ENCODE results near the gene BCAP29. TPM values are rescaled to one million over a fixed set of nuclear protein-coding genes. Genes with fewer than 3 reads are reported as not detected.
A peak's percentile ranks its signal among the peaks of the same experiment; 100 is the strongest.

BCAP29 gene
- total RNA-seq, 1 experiment from 2014 or later: 43.2 TPM

GRCh38 chr7:107659666-107660065 lies 79.6 kb downstream of the BCAP29 start:
- Histone ChIP-seq H4K20me1 (ENCODE audit: insufficient read depth) (no peaks in the 10 kb centered on the region), H3K27me3 (ENCODE audit: insufficient read depth, low read length) (no peaks in the 10 kb centered on the region), H3K9ac (ENCODE audit: low read length) (no peak overlapping the region), H3K9me3 (ENCODE audit: control insufficient read depth in 1 of 2, insufficient read depth in 1 of 2, low read depth in 1 of 2, low read length in 2 of 2) (no peaks in the 10 kb centered on the region), H3K79me2 (ENCODE audit: insufficient read depth, low read length) (no peaks in the 10 kb centered on the region), H2AFZ (ENCODE audit: low read depth, low read length, poor library complexity, severe bottlenecking) (no peak overlapping the region), H3K36me3 (ENCODE audit: control insufficient read depth in 1 of 2, insufficient read depth in 2 of 2, low read length in 2 of 2) (no peaks in the 10 kb centered on the region), H3K4me2 (ENCODE audit: low read length) (peak overlapping the region; percentile 22; the same call in 1 of the 2 replicates), H3K4me1 (ENCODE audit: control insufficient read depth in 1 of 2, insufficient read depth in 2 of 2, low read length in 2 of 2) (peaks cover 0 to 16% of the 10 kb centered on the region in 2 experiments; a peak in 2 of 4 replicates), H3K4me3 (replicated peaks in 1 of 2; ENCODE audit: low read depth in 1 of 2, low read length in 2 of 2) (no peak overlapping the region), H3K9me2 (ENCODE audit: insufficient read depth) (no peaks in the 10 kb centered on the region), H3K27ac (ENCODE audit: low read depth, low read length) (no peak overlapping the region)
- DNase-seq (ENCODE audit: low read depth, low spot score) (peak; percentile 52), ATAC-seq (peak; percentile 52; the same call in 1 of the 2 replicates)
- intact Hi-C loops (cut with micrococcal nuclease): no loop called here
- no TSS peak for BruUV-seq (replicated peaks)
- ChIA-PET CTCF (no interaction called here), POLR2A (no interaction called here), RAD21 (ENCODE audit: low non-redundant PET in 1 of 2, low total read pairs in 2 of 2, uncharacterized antibody in 2 of 2, unreplicated experiment in 2 of 2) (no interaction called here)
- no peak for TF ChIP-seq RAD21 (IDR thresholded peaks at IDR 0.05; ENCODE audit: low read depth)
- TF ChIP-seq SRF (IDR thresholded peaks at IDR 0.05; ENCODE audit: low read depth): no peak
- no peak for TF ChIP-seq CBX3 (IDR thresholded peaks at IDR 0.05; ENCODE audit: low read depth)
- TF ChIP-seq, protein P1, sequence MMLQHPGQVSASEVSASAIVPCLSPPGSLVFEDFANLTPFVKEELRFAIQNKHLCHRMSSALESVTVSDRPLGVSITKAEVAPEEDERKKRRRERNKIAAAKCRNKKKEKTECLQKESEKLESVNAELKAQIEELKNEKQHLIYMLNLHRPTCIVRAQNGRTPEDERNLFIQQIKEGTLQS (IDR thresholded peaks at IDR 0.05): no peak
- TF ChIP-seq ZFX (IDR thresholded peaks at IDR 0.05): no peak
- no peak for TF ChIP-seq EGR1 (IDR thresholded peaks at IDR 0.05; ENCODE audit: low read depth)
- no peak for TF ChIP-seq POLR2AphosphoS5 (IDR thresholded peaks at IDR 0.05; ENCODE audit: low read depth, low read length)
- TF ChIP-seq ELF1 (IDR thresholded peaks at IDR 0.05; ENCODE audit: borderline replicate concordance, low read depth): no peak
- TF ChIP-seq SP1 (IDR thresholded peaks at IDR 0.05; ENCODE audit: low read depth): 0 out of 2 replicates have a peak, but pooled peaks have one; percentile 30
- TF ChIP-seq, protein P2, sequence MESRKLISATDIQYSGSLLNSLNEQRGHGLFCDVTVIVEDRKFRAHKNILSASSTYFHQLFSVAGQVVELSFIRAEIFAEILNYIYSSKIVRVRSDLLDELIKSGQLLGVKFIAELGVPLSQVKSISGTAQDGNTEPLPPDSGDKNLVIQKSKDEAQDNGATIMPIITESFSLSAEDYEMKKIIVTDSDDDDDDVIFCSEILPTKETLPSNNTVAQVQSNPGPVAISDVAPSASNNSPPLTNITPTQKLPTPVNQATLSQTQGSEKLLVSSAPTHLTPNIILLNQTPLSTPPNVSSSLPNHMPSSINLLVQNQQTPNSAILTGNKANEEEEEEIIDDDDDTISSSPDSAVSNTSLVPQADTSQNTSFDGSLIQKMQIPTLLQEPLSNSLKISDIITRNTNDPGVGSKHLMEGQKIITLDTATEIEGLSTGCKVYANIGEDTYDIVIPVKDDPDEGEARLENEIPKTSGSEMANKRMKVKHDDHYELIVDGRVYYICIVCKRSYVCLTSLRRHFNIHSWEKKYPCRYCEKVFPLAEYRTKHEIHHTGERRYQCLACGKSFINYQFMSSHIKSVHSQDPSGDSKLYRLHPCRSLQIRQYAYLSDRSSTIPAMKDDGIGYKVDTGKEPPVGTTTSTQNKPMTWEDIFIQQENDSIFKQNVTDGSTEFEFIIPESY (IDR thresholded peaks at IDR 0.05; ENCODE audit: extremely low read depth, insufficient replicate concordance, low read length): no peak
- TF ChIP-seq EZH2 (IDR thresholded peaks at IDR 0.05): no peak
- TF ChIP-seq, protein P3, sequence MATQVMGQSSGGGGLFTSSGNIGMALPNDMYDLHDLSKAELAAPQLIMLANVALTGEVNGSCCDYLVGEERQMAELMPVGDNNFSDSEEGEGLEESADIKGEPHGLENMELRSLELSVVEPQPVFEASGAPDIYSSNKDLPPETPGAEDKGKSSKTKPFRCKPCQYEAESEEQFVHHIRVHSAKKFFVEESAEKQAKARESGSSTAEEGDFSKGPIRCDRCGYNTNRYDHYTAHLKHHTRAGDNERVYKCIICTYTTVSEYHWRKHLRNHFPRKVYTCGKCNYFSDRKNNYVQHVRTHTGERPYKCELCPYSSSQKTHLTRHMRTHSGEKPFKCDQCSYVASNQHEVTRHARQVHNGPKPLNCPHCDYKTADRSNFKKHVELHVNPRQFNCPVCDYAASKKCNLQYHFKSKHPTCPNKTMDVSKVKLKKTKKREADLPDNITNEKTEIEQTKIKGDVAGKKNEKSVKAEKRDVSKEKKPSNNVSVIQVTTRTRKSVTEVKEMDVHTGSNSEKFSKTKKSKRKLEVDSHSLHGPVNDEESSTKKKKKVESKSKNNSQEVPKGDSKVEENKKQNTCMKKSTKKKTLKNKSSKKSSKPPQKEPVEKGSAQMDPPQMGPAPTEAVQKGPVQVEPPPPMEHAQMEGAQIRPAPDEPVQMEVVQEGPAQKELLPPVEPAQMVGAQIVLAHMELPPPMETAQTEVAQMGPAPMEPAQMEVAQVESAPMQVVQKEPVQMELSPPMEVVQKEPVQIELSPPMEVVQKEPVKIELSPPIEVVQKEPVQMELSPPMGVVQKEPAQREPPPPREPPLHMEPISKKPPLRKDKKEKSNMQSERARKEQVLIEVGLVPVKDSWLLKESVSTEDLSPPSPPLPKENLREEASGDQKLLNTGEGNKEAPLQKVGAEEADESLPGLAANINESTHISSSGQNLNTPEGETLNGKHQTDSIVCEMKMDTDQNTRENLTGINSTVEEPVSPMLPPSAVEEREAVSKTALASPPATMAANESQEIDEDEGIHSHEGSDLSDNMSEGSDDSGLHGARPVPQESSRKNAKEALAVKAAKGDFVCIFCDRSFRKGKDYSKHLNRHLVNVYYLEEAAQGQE (IDR thresholded peaks at IDR 0.05; ENCODE audit: low read depth): no peak
- TF ChIP-seq FOSL1 (IDR thresholded peaks at IDR 0.05; ENCODE audit: low read depth): peak; percentile 48
- TF ChIP-seq SIN3A (IDR thresholded peaks at IDR 0.05; ENCODE audit: low read depth): no peak
- TF ChIP-seq POLR2A (IDR thresholded peaks at IDR 0.05; ENCODE audit: borderline replicate concordance, extremely low read depth, insufficient read depth, insufficient read length): no peak
- TF ChIP-seq EZH2phosphoT487 (IDR thresholded peaks at IDR 0.05; ENCODE audit: borderline replicate concordance): no peak
- TF ChIP-seq TCF7L2 (IDR thresholded peaks at IDR 0.05; ENCODE audit: borderline replicate concordance, extremely low read depth, insufficient read depth, insufficient read length): peak; percentile 51
- no peak for TF ChIP-seq CTCF (IDR thresholded peaks at IDR 0.05 in 2 of 3, conservative IDR thresholded peaks at IDR 0.05 in 1 of 3; ENCODE audit: borderline replicate concordance in 1 of 3, insufficient read depth in 1 of 3, low read depth in 2 of 3, low read length in 2 of 3)
- peak; percentile 65 for TF ChIP-seq MAX (IDR thresholded peaks at IDR 0.05)
- no peak for TF ChIP-seq ZNF274 (IDR thresholded peaks at IDR 0.05; ENCODE audit: low read depth, low read length)
- TF ChIP-seq YY1 (IDR thresholded peaks at IDR 0.05; ENCODE audit: extremely low read depth, insufficient replicate concordance, low read depth, low read length): no peak
- TF ChIP-seq JUND (IDR thresholded peaks at IDR 0.05): peak; percentile 42; the same call in 1 of the 2 replicates
